Sigmoid colon (tissue), 4 donors: ENCODE measurements around the gene SLN.

Experiments used
- CTCF ChIP-seq, 4 experiments: fragments of 450-650 bp in 3 of 4; fragments of 200-600 bp in 1 of 4; IDR thresholded peaks; one replicate each; pipeline ENCODE4 v1.5.1; 2016 to 2019; ENCODE audit warnings: antibody characterized with exemption in 4 of 4, mild to moderate bottlenecking in 3 of 4, moderate library complexity in 2 of 4
- POLR2A ChIP-seq, 2 donors: fragments of 450-650 bp; IDR thresholded peaks; one replicate each; pipeline ENCODE4 v1.6.1; 2016; ENCODE audit warnings: antibody characterized with exemption in 2 of 2, mild to moderate bottlenecking in 2 of 2, moderate library complexity in 2 of 2
- POLR2AphosphoS5 ChIP-seq, 4 donors: sonication (generic); formaldehyde crosslinking; IDR thresholded peaks; one replicate each; pipeline ENCODE4 v1.6.1; 2017; ENCODE audit warnings: antibody characterized with exemption in 4 of 4

GRCh38 chr11:107741044-107741823 lies 29.4 kb upstream of the SLN start:
- TF ChIP-seq CTCF (IDR thresholded peaks at IDR 0.05) (no peak), POLR2AphosphoS5 (IDR thresholded peaks at IDR 0.05) (no peak), POLR2A (IDR thresholded peaks at IDR 0.05) (no peak)
